Kidney (tissue), 22 donors: Measurements from ENCODE around the gene CCT7. TPM values are rescaled to one million over a fixed set of nuclear protein-coding genes. Genes with fewer than 3 reads are reported as not detected.

Source experiments
- DNase-seq, 5 donors: peaks; one replicate each; pipeline ENCODE4 v3.0.0-alpha.2; 2013 to 2020
- FAIRE-seq: peaks from 2 replicates; lab custom pipeline; 2012; peaks lifted over from hg19 to GRCh38; lab: Jason Lieb, UNC
- H3K27ac ChIP-seq, 2 donors: one replicate each; pipeline ENCODE4 v1.7.0; 2013; ENCODE audit warnings: low read depth in 2 of 2, low read length in 2 of 2, inconsistent platforms in 1 of 2
- H3K27me3 ChIP-seq: one replicate; pipeline ENCODE4 v1.7.1; 2013; ENCODE audit warnings: low read length, inconsistent platforms; ENCODE audit not compliant: control insufficient read depth, insufficient read depth
- H3K36me3 ChIP-seq, 3 donors: one replicate each; pipeline versions ENCODE4 v1.7.0 to v1.7.1; 2013; ENCODE audit warnings: low read length in 3 of 3, control low read depth in 1 of 3, inconsistent platforms in 1 of 3; ENCODE audit not compliant: insufficient read depth in 3 of 3, control insufficient read depth in 2 of 3
- H3K4me1 ChIP-seq, 3 donors: one replicate each; pipeline versions ENCODE4 v1.7.0 to v1.7.1; 2013; ENCODE audit warnings: low read length in 3 of 3, inconsistent platforms in 1 of 3, low read depth in 1 of 3; ENCODE audit not compliant: control insufficient read depth in 2 of 3, insufficient read depth in 2 of 3
- H3K4me3 ChIP-seq, 3 donors: one replicate each; pipeline versions ENCODE4 v1.7.0 to v1.8.1; 2013; ENCODE audit warnings: low read length in 3 of 3, control low read depth in 1 of 3, inconsistent platforms in 1 of 3
- H3K9ac ChIP-seq, 3 donors: one replicate each; pipeline versions ENCODE4 v1.7.0 to v1.7.1; 2013; ENCODE audit warnings: low read length in 3 of 3, control low read depth in 1 of 3, inconsistent platforms in 1 of 3
- H3K9me3 ChIP-seq, 3 donors: one replicate each; pipeline versions ENCODE4 v1.7.0 to v1.7.1; 2013; ENCODE audit warnings: low read length in 3 of 3, control low read depth in 1 of 3, inconsistent platforms in 1 of 3; ENCODE audit not compliant: control insufficient read depth in 2 of 3, insufficient read depth in 1 of 3
- CTCF ChIP-seq: IDR thresholded peaks from 3 replicates; pipeline ENCODE4 v1.5.1; 2012; ENCODE audit warnings: mild to moderate bottlenecking, moderate library complexity, borderline replicate concordance; ENCODE audit not compliant: insufficient read depth; ENCODE audit errors: extremely low read depth
- intact Hi-C: fragments of 100-400 bp; cut with DNase I; formaldehyde crosslinking; loops from one replicate; pipeline ENCODE4 v1.11.1; 2022
- long read RNA-seq, 10 donors: library from polyadenylated mRNA in 1 of 10; unstranded in 1 of 10; transcript quantifications; one replicate each; pipeline ENCODE4 v2.0.0 and lab custom pipeline, GENCODE V29; 2021 to 2026
- polyA plus RNA-seq: library from polyadenylated mRNA; stranded (reverse); fragments of 350-450 nt; fragmentation: Illumina TruSeq; extraction: RNeasy Lipid Tissue Mini Kit (QIAGEN cat#74804); gene quantifications from one replicate; pipeline ENCODE4 v1.2.3, GENCODE V29; 2014; ENCODE audit warnings: low read depth, low replicate concordance; ENCODE audit not compliant: insufficient read depth
- total RNA-seq: library from RNA; stranded (reverse); fragmentation: NEBNext Ultra II Directional; extraction: Animal tissue kit (Norgen Biotek cat#: 25700); gene quantifications from one replicate; pipeline ENCODE4 v1.2.1, GENCODE V29; 2021
- donor health status: control.
- donor health status: control.
- donor health status: control.
- donor health status: control.
- donor health status: control.
- donor health status: DM: yes; HTN: yes; CAD: no.
- donor health status: Normal renal cell carcinoma (clear cell type).

CCT7 gene
- total RNA-seq (164 TPM), polyA plus RNA-seq (173 TPM)
- long read RNA-seq, donor 1, transcript CCT7-201 (12 exons, 1,916 nt): major isoform, 40 of 97 reads
- long read RNA-seq, donor 1, partial matches to known transcripts: 52 of 97 reads
- long read RNA-seq, donor 1, other reads (novel, unspliced or antisense): 0 of 97 reads
- long read RNA-seq, donor 2, transcript CCT7-201 (12 exons, 1,916 nt): major isoform, 53 of 149 reads
- long read RNA-seq, donor 2, partial matches to known transcripts: 93 of 149 reads
- long read RNA-seq, donor 2, other reads (novel, unspliced or antisense): 0 of 149 reads
- long read RNA-seq, donor 3, transcript CCT7-211 (4 exons, 527 nt): minor isoform, 5 of 141 reads
- long read RNA-seq, donor 3, transcript CCT7-201 (12 exons, 1,916 nt): major isoform, 68 of 141 reads
- long read RNA-seq, donor 3, partial matches to known transcripts: 66 of 141 reads
- long read RNA-seq, donor 3, other reads (novel, unspliced or antisense): 0 of 141 reads
- long read RNA-seq, donor 4, transcript CCT7-201 (12 exons, 1,916 nt): major isoform, 44 of 101 reads
- long read RNA-seq, donor 4, partial matches to known transcripts: 55 of 101 reads
- long read RNA-seq, donor 4, other reads (novel, unspliced or antisense): 0 of 101 reads
- long read RNA-seq, donor 5, partial matches to known transcripts: 0 of 1 reads
- long read RNA-seq, donor 5, other reads (novel, unspliced or antisense): 0 of 1 reads
- long read RNA-seq, donor 6, transcript CCT7-201 (12 exons, 1,916 nt): major isoform, 49 of 153 reads
- long read RNA-seq, donor 6, partial matches to known transcripts: 102 of 153 reads
- long read RNA-seq, donor 6, other reads (novel, unspliced or antisense): 0 of 153 reads
- long read RNA-seq, donor 7, transcript CCT7-201 (12 exons, 1,916 nt): major isoform, 132 of 157 reads
- long read RNA-seq, donor 7, partial matches to known transcripts: 20 of 157 reads
- long read RNA-seq, donor 7, other reads (novel, unspliced or antisense): 3 of 157 reads
- long read RNA-seq, donor 8, transcript CCT7-201 (12 exons, 1,916 nt): major isoform, 37 of 113 reads
- long read RNA-seq, donor 8, transcript CCT7-211 (4 exons, 527 nt): minor isoform, 7 of 113 reads
- long read RNA-seq, donor 8, partial matches to known transcripts: 68 of 113 reads
- long read RNA-seq, donor 8, other reads (novel, unspliced or antisense): 0 of 113 reads
- long read RNA-seq, donor 9, transcript CCT7-201 (12 exons, 1,916 nt): major isoform, 25 of 36 reads
- long read RNA-seq, donor 9, partial matches to known transcripts: 5 of 36 reads
- long read RNA-seq, donor 9, other reads (novel, unspliced or antisense): 0 of 36 reads
- long read RNA-seq, donor 10, transcript CCT7-201 (12 exons, 1,916 nt): major isoform, 32 of 117 reads
- long read RNA-seq, donor 10, partial matches to known transcripts: 82 of 117 reads
- long read RNA-seq, donor 10, other reads (novel, unspliced or antisense): 0 of 117 reads

DNA sequence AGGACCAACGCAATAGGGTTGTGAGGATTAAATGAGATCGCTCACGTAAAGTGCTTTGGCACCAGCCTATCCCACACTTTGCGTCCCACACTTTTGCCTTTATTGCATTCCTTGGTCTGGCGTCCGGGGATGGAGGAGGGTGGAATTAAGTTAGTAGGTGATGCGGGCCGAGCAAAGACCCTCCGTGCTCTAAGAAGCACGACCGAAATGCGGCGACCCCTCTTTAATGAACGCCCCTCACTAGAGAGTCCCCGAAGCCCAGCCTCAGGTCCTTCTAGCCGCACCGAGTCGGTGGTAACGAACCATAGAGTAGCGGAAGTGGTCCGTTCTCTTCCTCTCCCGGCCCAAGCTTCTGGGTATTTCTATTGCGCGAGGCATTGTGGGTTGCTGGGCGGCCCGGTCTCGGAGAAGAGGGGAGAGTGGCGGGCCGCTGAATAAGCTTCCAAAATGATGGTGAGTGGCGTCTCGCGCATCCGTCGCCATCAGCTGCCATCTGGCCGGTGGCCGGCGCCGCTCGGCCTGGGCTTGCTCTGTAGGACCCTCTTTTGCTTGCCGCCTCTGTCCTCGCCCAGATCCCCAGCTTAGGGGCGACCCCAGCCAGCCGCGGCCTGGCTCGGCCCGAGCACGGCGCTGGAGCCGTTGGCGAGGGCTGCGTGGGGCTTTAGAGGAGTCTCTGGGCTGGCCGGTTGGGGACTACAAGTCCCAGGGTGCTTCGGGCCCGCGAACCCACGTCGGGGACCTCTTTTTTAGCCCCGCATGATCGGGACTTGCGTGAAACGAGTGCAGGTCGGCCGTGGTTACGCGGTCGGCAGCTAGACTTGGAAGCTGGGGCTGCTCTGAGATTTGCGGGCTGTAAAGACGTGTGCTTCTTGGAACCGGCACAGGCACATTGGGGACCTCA lies at the start of gene CCT7:
CCT7 (plus strand) TSS at position 377 of the 901 bp plus-strand sequence; CDS start at position 448, 71 bp downstream.
- Histone ChIP-seq H3K9me3 (no peaks in the 10 kb centered on the region), H3K9ac (peak within 1 kb of the TSS; percentile 85 to 96 (median 87)), H3K4me3 (peak within 1 kb of the TSS; percentile 93 to 98 (median 98)), H3K36me3 (peaks cover 0 to 15% (median 2%) of the 10 kb centered on the region in 3 donors), H3K27ac (peak within 1 kb of the TSS; percentile 89 to 90), H3K27me3 (no peaks in the 10 kb centered on the region), H3K4me1 (peaks cover 6 to 20% (median 11%) of the 10 kb centered on the region in 3 donors)
- no peak for FAIRE-seq
- DNase-seq: peak; percentile 91 to 97 (median 94)
- TF ChIP-seq CTCF: no peak
- intact Hi-C loops: no loop called here

- DNase-seq (no peak), FAIRE-seq (no peak)
- no peak overlapping the region for H3K9ac ChIP-seq
- intact Hi-C loops: no loop called here
- H3K27me3 ChIP-seq: no peaks in the 10 kb centered on the region
- no peak overlapping the region for H3K27ac ChIP-seq
- H3K4me3 ChIP-seq: no peak overlapping the region
- no peak for TF ChIP-seq CTCF
- no peaks in the 10 kb centered on the region for H3K9me3 ChIP-seq
- H3K4me1 ChIP-seq: no peaks in the 10 kb centered on the region
- no peaks in the 10 kb centered on the region for H3K36me3 ChIP-seq
Measured at GRCh38 chr2:73185965-73186364, 48.1 kb upstream of the CCT7 start.
